22Rv1 (cell line): Measurements from ENCODE around the gene ZSWIM7.
"Not testable (repeated sequence)": the region's sequence is repeated elsewhere in the genome, so short reads cannot be mapped to it uniquely, and the experiment has no call there.

Experiments used
- H3K27ac ChIP-seq: fragments of 450-650 bp; 2 replicates; pipeline ENCODE4 v1.5.1; 2017
- CTCF ChIP-seq: fragments of 450-650 bp; IDR thresholded peaks from 2 replicates; pipeline ENCODE4 v1.5.1; 2017; ENCODE audit warnings: mild to moderate bottlenecking
- ZFX ChIP-seq: fragments of 450-650 bp; IDR thresholded peaks from 2 replicates; pipeline ENCODE4 v1.6.1; 2017; ENCODE audit warnings: antibody characterized with exemption, borderline replicate concordance

The ZSWIM7 gene

GRCh38 chr17:15941781-15942180, 57.7 kb downstream of the ZSWIM7 start:
- no peak overlapping the region for H3K27ac ChIP-seq
- TF ChIP-seq ZFX = no peak
- no peak for TF ChIP-seq CTCF

GRCh38 chr17:15936481-15936880, 63.0 kb downstream of the ZSWIM7 start:
- not testable (repeated sequence) for H3K27ac ChIP-seq

DNA sequence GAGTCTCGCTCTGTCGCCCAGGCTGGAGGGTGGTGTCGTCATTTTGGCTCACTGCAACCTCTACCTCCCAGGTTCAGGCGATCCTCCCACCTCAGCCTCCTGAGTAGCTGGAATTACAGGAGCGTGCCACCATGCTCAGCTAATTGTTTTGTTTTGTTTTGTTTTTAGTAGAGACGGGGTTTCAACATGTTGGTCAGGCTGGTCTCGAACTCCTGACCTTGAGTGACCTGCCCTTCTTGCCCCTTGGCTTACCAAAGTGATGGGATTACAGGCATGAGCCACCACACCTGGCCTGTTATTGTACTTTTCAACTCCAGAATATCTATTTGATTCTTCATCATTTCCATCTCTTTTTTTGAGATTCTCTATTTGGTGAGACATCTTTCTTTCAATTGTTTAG, 63.6 kb downstream of the ZSWIM7 start:
- TF ChIP-seq CTCF (no peak), ZFX (no peak)
- no peak overlapping the region for H3K27ac ChIP-seq

DNA sequence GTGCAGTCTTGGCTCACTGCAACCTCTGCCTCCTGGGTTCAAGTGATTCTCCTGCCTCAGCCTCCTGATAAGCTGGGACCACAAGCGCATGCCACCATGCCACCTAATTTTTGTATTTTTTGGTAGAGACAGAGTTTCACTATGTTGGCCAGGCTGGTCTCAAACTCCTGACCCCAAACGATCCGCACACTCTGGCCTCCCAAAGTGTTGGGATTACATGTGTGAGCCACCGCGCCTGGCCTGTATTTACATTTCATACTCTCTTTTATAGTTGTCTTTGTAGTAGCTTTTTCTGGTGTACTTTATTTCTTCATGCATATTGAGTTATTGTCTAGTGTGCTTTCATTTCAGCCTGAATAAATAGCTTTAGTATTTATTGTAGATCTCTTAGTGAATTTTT, 64.6 kb downstream of the ZSWIM7 start:
- no peak overlapping the region for H3K27ac ChIP-seq
- TF ChIP-seq ZFX = no peak
- no peak for TF ChIP-seq CTCF

GRCh38 chr17:15931394-15931793, 68.1 kb downstream of the ZSWIM7 start:
- H3K27ac ChIP-seq = no peak overlapping the region
- TF ChIP-seq ZFX = no peak

GRCh38 chr17:15930426-15930825, 69.1 kb downstream of the ZSWIM7 start:
- no peak for TF ChIP-seq ZFX
- TF ChIP-seq CTCF = no peak

DNA sequence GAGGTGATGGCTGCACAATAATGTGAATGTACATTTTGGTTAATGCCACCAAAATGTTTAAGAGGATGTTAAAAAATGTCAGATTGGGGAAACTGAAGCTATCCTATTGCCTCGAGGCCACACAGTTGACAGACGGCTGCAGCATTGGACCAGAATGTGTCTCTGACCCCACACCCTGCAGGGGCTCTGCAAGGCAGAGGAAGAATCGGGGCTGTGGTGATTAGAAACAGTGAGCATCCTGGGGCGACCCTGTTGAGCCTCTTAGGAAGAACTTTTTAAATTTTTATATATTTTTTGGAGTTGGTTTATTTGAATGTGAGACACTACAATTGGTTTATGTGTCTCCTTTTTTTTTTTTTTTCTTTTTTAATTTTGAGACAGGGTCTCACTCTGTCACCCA, 69.6 kb downstream of the ZSWIM7 start:
- no peak overlapping the region for H3K27ac ChIP-seq
- TF ChIP-seq ZFX (no peak), CTCF (no peak)

More at GRCh38 chr17:15930426-15930825, 69.1 kb downstream of the ZSWIM7 start:
- no peak overlapping the region for H3K27ac ChIP-seq

DNA sequence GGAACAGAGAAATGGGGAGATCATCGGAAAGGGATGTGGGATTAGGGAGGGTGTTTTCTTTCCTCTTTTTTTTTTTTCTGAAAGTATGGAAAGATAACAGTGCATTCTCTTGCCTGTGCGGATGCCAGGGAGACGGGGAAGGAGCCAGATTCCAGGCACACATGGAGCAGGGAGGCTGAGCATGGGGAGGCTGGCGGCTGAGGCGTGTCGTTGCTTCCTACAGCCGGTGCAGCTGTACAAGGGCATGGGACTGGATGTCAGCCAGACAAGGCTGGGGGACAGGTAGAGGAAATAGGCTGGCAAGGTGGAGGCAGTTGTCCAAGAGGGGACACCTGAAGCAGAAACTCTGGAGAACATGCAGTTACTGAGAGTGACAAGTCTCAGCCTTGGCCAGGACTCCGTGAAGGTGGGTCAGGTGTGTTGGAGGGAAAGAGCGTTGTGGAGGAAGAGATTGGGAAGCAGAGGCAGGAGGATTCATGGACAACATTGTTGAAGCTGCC, 71.2 kb downstream of the ZSWIM7 start:
- no peak for TF ChIP-seq CTCF
- TF ChIP-seq ZFX = no peak
- no peak overlapping the region for H3K27ac ChIP-seq
